HG03354 (cell line): ENCODE measurements around the gene PKDREJ.

Experiments
- ATAC-seq: cut with Tn5 transposase; IDR thresholded peaks from one replicate; pipeline ENCODE4 v1.9.1; 2021; ENCODE audit warnings: mild to moderate bottlenecking; ENCODE audit not compliant: unreplicated experiment, poor library complexity, severe bottlenecking

The PKDREJ gene

DNA sequence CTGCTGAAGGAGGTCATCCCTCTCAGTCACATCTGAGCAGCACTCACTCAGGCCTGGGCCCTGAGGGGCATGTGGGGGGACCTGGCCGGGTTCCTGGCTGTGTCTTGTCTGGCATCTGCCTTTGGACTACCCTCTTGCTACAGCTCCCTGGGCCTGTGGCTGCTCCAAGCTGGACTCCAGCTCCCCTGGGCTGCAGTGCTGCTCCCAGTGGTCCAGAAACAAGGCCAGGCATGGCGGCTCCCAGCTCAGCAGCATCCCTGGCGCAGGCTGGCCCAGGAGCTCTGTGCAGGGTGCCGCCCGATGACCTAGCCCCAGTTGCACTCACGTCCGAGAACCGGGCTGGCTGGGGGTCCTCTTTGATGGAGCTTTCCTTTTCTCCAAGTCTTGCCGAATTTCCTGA is 18.4 kb downstream of the PKDREJ start:
- ATAC-seq, result no peak

DNA sequence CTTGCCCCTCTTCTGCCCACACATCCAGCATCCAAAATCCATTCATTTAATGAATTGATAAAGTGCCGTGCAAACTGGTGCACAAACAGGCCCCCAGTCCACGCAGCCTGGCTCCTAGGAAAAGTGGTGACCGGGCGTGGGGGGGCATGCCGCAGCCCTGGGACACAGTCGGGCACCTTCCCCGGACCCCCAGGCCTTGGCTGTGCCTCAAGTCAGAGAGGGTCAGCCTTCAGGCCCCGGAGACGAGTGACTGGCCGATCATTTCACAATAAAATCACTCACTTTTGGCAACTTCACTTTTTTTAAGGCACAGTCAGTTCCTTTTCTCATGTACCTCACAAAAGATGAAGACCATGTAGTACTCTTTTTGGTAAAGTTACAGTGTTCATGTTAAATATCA is 21.1 kb downstream of the PKDREJ start:
- ATAC-seq, result no peak

DNA sequence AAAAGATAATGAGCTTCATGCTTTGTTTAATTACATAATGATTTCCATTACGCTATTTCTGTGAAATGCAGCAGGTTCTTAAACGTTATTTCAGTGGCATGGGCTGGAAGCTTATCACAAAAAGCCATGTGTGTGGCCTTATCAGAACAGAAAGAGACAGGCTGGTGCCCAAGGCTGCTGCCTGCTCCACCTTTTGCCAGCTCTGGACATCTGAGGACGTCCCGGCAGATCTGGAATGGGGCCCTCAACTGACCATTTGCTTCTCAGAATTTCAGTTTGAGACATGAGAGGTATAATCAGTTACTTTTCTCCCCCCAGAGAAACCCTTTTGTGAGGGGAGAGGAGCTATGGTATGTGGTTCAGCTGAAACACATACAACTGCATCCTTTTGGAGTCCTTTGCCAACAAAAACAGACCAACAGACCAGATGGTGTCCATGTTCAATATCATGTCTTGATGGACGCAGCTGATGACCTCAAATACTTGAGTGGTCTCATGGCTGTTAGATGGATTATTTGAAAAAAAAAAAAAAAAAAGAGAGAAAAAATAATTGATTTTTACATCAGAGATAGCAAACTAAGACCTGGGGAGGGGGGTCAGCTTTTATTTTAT is 21.6 kb downstream of the PKDREJ start:
- no peak for ATAC-seq

DNA sequence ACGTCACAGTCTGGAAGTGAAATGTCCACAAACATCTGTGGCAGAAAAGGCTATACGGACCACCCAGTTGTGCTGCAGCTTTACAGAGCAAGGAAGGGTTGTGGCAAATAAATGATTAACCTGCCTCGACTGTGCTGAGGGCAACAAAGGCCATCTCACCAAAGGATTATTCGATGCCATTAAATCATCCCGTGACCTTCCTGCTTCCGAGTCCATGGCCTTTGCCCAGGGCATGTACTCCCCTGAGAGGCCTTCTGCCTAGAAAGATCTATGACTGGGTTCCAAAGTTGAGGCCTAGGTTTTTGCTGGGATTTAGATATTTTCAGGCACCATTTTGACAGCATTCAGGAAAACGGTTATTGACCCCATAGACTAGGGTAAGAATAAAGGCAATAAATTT is 22.2 kb downstream of the PKDREJ start:
- no peak for ATAC-seq

DNA sequence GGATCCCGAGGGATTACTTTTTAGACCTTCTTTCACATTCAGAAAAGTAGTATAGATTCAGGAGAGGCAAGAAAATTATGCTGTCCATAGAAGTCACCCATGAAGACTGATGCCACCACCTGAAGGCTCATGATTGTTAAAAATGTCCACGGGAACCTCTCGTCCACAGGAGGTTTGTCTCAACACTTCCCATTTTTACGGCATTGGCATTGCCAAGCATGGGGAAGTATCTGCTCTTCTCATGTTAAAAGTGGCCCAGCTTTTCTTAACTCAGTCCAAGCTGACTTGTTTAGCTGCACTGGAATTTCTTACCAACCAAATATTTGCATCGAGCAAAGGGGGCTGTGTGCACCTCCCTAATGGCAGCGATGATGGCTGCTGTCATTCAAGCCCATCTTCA is 22.6 kb downstream of the PKDREJ start:
- ATAC-seq, result no peak

DNA sequence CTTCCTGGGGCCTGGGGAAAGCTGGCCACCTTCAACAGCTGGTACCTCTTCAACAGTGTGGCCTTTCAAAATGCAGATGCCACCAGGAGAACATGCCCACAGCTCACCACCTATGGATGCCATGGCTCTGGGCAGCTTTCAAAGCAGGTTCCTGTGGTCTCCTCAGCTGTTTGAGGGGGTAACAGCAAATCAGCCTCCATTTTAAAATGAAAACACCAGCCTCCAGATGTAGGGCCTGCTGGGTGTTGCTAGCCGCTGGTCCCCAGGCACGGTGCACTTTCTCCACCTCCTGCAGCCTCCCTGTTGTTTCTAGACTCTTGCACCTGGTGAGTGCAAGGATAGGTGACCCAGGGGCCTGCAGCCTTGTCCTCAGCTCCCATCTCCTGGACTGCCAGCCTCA is 23.1 kb downstream of the PKDREJ start:
- ATAC-seq, result no peak

DNA sequence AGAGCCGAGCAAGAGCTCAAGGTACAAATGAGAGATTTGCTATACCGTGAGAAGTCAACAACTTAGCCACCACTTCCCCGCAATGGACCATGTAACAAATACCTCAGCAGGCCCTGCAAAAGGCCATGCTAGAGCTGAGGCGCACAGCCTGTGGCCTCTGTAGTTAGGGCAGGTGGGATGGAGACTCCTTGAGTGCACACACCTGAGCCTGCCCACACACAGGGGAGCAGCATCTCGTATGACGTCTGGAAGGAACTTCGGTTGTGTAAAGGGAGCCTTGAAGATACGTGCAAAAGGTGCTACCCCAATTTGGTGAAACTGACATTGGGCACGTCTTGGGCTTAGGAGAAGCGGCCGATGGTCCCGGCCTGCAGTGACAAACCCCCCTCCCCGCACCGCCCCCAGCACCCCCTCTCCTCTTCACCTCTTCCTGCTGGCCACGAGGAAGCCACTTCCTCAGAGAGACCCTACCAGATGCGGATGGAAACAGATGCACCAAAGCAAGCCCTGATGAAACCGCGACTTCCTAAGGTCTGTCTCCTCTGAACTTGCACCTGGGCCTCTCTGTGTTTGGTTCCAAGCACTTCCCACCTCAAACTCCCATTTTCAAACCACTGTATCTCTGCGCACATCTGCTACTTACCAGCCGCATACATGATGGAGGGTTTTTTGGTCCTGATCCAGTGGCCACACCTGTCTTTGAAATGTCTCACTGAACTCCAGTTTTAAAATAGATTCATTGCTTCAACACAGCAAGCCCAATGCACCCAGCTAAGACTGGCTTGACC is 23.7 kb downstream of the PKDREJ start:
- ATAC-seq, result no peak

DNA sequence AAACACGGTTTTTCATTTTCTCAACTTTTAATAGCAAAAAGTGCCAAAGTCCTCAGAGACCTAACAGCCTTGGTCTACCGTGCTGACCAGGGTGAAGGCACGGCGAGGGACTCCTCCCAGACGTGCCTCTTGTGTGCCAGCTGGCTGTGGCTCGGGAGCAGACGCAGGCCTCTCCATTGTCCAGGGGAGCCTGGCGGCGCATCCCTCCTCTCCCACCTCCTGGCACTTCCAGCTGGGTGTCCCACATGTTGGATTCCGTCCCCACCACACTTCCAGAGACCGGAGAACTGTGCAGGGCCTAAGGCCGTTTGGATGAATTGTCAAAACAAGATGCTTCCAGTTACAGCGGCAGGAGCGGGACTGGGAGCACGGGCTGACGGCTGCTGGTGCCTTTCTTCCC is 24.6 kb downstream of the PKDREJ start:
- no peak for ATAC-seq

DNA sequence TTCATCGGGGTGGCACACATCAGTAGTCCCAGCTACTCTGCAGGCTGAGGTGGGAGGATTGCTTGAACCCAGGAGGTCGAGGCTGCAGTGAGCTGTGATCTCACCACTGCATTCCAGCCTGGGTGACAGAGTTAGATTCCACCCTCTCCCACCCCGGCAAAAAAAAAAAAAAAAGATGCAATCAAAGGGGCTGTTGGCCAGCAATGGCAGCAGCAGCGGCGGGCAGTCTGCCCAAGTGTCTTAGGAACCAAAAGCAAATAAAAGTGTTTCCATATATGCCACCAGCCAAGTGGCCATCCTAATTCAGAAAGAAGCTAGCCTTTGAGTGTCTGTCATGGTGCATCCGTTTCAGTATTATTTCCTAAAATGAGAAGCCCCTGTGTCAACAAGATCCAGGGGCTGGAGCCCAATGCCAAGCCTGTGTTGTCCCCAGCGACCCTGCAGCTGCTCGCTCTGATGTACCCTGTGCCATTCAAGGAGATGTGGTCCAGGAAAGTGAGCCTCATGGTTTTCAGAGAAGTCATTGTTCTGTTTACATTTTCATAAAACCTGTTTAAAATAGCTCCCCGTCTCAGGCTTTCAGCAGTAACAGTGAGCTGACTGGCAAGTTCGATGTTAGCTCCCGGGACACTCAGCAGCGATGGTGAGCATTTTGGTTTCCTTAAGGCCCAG is 25.6 kb downstream of the PKDREJ start:
- no peak for ATAC-seq

DNA sequence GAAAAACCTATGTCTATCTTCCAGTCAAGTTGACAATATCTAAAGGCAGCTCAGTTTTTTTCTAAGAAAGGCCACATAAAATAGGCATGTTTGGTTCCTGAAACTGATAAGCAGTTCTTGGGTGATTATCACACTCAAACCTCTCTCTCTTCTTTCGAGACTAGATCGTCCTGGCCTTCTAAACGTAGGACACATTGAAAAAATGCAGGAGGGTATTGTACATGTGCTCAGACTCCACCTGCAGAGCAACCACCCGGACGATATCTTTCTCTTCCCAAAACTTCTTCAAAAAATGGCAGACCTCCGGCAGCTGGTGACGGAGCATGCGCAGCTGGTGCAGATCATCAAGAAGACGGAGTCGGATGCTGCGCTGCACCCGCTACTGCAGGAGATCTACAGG is 28.2 kb downstream of the PKDREJ start:
- no peak for ATAC-seq

DNA sequence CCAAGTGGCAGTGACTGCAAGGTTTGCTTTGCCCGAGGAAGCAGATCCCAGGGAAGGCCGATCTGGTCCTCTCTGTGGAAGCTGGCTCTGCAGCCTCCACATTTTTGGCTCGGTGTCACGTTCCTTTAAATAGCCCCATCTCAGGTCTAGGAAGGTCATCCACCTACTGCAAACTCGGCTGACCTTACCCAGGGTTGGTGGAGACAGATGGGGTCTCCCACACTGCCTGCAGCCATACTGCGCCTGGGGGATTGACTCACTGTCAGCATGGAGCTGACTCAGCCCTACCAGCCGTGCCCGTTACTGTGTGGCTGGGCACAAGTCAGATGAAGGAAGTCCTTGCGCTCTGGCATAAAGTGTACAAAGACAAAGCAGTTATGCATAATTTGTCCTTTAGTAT is 29.9 kb downstream of the PKDREJ start:
- ATAC-seq, result no peak

DNA sequence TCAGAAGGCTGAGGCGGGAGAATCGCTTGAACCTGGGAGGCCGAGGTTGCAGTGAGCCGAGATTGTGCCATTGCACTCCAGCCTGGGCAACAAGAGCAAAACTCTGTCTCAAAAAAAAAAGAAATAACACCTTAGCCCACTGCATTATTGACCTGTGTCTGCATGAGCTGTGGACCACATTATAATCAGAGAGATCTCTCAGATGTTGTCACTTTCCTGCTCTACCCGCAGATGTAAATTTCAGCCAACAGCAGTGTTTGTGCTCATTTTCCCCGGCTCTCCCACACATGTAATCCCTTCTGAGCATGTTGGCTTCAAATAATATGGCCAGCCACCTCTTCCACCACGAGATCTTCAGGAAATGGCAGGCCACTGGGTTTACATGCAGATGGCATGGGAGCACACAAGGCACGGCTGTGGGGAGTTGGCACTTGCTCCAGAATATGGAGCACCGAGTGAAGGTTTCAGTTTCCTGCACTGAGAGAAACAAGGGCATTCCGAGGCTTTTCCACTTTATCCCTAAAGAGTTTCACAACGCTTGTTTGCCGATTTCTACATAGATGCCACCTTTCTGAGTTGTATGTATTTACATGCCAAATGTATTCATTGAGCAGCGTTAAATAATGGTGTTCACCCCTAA is 32.8 kb downstream of the PKDREJ start:
- no peak for ATAC-seq

DNA sequence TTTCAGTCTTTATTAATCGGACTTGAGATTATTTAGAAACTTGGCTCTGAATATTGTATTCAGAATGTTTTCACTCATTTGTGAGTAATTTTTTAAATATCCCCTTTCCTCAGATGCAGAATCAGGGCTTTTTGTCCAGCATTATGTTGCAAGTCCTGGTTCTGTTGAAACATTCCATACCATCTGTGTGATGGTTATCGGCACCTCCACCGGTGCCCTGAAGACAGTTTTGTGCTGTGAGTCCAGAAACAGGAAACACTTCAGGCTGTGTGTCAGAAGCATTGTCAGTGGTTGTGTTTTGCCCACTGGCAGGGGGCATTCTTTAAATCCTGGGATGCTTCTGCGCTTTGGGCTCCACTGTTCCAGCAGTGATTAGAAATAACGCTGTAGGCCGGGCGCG is 33.4 kb downstream of the PKDREJ start:
- no peak for ATAC-seq

DNA sequence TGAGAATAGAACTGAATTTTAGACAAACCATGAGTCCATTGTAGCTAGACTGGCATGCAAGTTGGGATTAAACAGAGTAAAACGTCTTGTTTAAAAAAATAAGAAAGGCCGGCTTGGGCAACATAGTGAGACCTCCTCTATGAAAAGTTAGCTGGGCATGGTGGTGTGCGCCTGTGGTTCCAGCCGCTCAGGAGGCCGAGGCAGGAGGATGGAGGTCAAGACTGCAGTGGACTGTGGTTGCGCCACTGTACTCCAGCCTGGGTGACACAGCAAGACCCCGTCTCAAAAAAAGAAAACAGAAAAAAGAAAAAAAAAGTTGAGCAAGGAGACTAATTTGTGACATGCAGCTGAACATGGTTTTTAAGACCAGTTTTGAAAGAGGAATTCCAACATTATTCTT is 36.6 kb downstream of the PKDREJ start:
- ATAC-seq, result no peak

DNA sequence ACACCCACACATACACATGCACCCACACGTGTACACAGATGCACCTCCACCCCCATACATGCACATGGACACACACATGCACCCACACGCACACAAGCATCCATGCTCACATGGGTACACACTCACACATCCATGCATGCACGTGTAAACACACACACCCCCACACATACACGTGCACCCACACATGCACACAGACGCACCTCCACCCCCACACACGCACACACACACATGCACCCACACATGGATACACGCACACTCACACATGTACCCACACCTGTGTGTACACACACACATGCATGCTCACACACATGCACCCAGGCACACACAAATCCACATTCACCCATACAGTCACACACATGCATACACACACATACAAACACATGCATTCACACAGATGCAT is 37.5 kb downstream of the PKDREJ start:
- no peak for ATAC-seq

DNA sequence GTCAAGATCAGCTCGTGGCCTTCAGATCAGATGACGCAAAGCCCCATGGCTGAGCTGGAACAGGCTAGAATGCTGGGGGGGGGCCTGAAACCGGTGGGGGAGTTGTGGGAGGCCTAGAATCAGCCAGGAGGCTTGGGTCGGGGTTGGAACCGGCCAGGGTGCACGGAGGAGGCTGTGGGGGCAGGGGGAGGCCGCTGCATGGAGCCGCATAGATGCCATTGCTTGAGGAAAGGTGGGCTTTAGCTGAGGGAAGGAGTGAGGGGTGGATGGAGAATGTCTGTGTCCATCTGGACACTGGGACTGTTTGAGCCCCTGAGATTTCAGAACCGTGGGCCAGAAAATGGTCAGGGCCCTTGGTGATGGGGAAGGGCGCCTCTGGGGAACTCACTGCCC is 38.2 kb downstream of the PKDREJ start:
- no peak for ATAC-seq

DNA sequence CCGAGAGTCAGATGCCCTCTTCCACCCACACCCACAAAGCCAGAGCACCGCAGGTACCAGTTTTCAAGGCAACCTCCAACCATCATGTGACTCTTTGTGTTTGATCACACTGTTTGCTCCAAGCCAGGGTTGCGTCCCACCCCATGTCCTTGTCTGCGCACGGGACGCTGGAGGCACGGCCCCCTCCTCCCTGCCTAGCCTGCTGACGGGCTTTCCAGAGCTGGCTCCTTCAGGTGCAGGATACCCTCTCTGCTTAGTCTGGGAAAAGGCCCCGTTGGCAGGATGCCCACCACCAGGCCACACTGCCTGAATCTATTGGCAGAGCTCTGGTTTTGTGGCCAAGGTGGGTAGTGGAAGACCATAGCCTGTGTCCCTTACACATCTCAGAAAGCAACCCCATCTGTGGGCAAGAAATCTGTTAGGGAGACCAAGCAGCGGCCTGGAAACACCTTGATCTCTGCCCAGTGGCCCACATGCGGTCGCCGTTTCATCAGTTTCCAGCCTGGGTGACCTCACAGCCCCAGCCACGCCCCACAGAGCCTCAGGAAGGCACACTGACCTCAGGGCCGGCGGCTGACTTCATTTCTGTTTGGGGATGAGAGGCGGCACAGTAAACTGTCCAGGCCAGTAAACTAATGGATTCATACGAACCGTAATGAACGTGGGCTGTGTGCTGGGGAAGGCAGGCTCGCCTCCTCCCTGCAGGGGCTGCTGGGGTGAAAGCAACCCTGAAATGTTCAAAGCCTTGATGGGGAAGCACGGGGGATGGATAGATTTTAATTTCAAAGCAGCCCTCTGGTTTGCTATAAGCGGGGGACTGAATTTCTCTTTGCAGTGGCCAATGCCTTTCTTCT is 38.9 kb downstream of the PKDREJ start:
- no peak for ATAC-seq

DNA sequence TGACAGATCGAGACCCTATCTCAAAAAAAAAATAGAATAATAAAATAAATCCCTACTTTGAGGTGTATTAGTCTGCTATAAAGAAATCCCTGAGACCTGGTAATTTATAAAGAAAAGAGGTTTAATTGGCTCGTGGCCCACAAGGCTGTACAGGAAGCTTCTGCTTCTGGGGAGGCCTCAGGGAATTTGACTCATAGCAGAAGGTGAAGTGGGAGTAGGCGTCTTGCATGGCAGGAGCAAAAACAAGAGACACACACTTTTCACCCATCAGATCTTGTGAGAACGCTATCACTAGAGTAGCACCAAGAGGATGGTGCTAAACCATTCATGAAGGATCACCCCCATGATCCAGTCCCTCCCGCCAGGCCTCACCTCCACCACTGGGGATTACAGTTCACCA is 42.2 kb downstream of the PKDREJ start:
- no peak for ATAC-seq

DNA sequence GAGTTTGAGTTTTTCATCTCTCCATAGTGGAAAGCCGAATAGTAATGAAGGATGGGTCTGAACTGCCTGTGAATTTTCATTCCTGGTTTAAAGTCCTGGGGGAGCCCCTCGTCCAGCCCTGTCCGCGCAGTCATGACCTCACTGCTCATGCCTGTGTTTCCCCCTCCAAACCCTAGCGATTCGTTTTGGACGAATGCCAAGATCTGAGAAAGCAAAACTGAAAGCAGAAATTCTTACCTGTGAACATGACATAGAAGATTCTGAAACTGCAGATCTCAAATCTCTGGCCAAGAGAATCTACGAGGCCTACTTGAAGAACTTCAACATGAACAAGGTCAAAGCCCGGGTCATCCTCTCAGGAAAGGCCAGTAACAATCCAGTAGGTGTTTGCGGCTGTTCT is 43.5 kb downstream of the PKDREJ start:
- ATAC-seq, result no peak

DNA sequence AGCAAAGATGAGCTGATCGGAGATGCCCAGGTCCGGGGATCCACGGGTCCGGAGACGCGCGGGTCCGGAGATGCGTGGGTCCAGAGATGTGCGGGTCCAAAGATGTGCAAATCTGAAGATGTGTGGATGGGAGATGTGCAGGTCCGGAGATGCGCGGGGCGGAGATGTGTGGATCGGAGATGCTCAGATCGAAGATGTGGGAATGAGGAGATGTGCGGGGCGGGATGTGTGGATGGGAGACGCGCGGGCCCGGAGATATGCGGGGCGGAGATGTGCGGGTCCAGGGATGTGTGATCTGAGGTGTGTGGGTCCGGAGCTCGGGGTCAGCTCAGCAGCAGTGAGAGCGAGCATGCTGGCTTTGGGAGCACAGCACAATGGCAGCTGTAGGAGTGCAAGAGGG is 48.5 kb downstream of the PKDREJ start:
- no peak for ATAC-seq
